GM19240 (cell line): ENCODE data around the gene THBS1.

Source experiments
- DNase-seq: peaks from one replicate; pipeline ENCODE4 v3.0.0; 2011; ENCODE audit warnings: low spot score; ENCODE audit not compliant: insufficient read length

THBS1 gene

GRCh38 chr15:39588531-39589192, 7.8 kb downstream of the THBS1 start:
- DNase-seq, result no peak

GRCh38 chr15:39589193-39589814, 8.4 kb downstream of the THBS1 start:
- DNase-seq, result no peak

- DNase-seq, result no peak
Observed at GRCh38 chr15:39589815-39590644, 9.2 kb downstream of the THBS1 start.

GRCh38 chr15:39591141-39591895, 10.4 kb downstream of the THBS1 start:
- no peak for DNase-seq

- no peak for DNase-seq
Observed at GRCh38 chr15:39591896-39592315, 11.0 kb downstream of the THBS1 start.

GRCh38 chr15:39592500-39592899, 11.6 kb downstream of the THBS1 start:
- DNase-seq, result no peak

- DNase-seq, result no peak
Observed at GRCh38 chr15:39593071-39593655, 12.3 kb downstream of the THBS1 start.

- DNase-seq, result no peak
Observed at GRCh38 chr15:39593656-39594445, 13.0 kb downstream of the THBS1 start.

GRCh38 chr15:39594446-39595337, 13.8 kb downstream of the THBS1 start:
- no peak for DNase-seq

GRCh38 chr15:39595338-39596221, 14.7 kb downstream of the THBS1 start:
- no peak for DNase-seq

GRCh38 chr15:39596358-39597051, 15.6 kb downstream of the THBS1 start:
- DNase-seq, result no peak

- no peak for DNase-seq
Observed at GRCh38 chr15:39597336-39597735, 16.5 kb downstream of the THBS1 start.

- no peak for DNase-seq
Observed at GRCh38 chr15:39597751-39598185, 16.9 kb downstream of the THBS1 start.

GRCh38 chr15:39598186-39598850, 17.4 kb downstream of the THBS1 start:
- no peak for DNase-seq

- no peak for DNase-seq
Observed at GRCh38 chr15:39598958-39599845, 18.3 kb downstream of the THBS1 start.

GRCh38 chr15:39599871-39600270, 19.0 kb downstream of the THBS1 start:
- no peak for DNase-seq
